ENCODE results near the gene PRIM1. TPM values are rescaled to one million over a fixed set of nuclear protein-coding genes. Genes with fewer than 3 reads are reported as not detected.
"Not testable (repeated sequence)": the region's sequence is repeated elsewhere in the genome, so short reads cannot be mapped to it uniquely, and the experiment has no call there.

PRIM1 gene
- total RNA-seq, 1 donor: 10.8 TPM

DNA sequence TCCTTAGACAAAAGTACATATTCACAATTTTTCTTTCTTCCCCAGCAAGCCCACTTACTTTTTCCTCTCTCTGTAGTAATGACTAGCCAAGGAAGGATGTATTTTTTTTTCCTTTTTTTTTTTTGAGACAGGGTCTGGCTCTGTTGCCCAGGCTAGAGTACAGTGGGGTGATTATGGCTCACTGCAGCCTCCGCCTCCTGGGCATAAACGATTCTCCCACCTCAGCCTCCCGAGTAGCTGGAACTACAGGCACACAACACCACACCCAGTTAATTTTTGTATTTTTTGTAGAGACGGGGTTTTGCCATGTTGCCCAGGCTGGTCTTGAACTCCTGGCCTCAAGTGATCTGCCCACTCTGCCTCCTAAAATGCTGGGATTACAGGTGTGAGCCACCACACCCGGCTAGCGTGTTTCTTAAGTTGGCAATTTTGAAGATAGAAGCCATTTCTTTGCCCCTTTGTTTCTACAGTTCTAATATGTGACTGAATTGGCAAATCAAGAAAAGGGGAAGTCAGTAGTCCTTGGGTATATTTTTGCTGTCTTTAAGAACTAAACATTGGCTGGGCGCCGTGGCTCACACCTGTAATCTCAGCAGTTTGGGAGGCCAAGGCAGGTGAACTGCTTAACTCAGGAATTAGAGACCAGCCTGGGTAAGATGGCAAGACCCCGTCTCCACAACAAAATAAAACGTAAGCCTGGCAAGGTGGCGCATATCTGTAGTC lies 23.8 kb downstream of the PRIM1 start:
- no peak overlapping the region for H3K4me3 ChIP-seq (ENCODE audit: low read depth, low read length)
- DNase-seq (ENCODE audit: low read depth): no peak
- TF ChIP-seq CTCF (IDR thresholded peaks at IDR 0.05; ENCODE audit: insufficient read depth, low read depth, low read length): no peak

- not testable (repeated sequence) for DNase-seq (ENCODE audit: low read depth)
- peak overlapping the region; percentile 100 for H3K4me3 ChIP-seq (ENCODE audit: low read depth, low read length)
These were observed 25.9 kb downstream of the PRIM1 start for GRCh38 chr12:56726196-56726675.

GRCh38 chr12:56725723-56726102 lies 26.4 kb downstream of the PRIM1 start:
- DNase-seq (ENCODE audit: low read depth): no peak
- TF ChIP-seq CTCF (IDR thresholded peaks at IDR 0.05; ENCODE audit: insufficient read depth, low read depth, low read length): no peak
- H3K4me3 ChIP-seq (ENCODE audit: low read depth, low read length): peak overlapping the region; percentile 100

DNA sequence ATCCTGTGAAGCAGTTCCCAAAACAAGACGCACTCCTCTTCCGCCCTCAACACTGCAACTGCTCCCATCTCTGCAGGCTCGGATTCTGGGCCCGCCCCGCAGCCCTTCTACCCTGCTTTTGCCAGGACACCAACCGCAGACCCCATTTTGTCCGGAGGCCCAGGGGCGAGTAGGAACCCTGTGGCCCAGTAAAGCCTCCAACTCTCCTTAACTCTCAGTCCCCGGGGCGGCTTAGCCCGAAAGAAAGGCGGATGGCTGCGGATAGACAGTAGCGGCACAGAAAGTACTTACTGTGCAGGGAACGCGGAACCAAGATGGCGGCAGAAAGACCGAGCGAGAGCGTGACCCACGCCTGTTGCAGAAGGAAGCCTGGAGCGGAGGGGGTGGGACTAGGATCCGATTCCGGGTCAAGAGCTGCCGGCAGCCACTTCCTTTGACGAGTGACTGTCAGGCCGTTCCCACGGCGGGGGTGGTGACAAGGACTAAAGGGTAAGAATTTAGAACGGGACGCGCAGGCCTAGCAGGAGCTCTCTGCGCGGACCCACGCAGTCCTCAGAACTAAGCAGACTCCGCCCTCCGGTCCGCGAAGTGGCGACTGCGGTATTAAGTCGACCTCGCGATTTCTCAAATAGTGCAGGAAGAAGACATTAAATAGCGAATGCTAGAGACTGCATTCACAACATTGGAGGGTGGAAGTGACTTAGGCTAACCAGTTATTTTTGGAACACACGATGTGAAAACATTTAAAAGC lies 27.0 kb downstream of the PRIM1 start, which contains the start of gene NACA:
Gene NACA, minus strand, starts transcription at position 328 of the 751 bp plus-strand sequence. CDS start 778 bp downstream, outside the sequence.
- TF ChIP-seq CTCF (IDR thresholded peaks at IDR 0.05; ENCODE audit: insufficient read depth, low read depth, low read length): no peak
- H3K4me3 ChIP-seq (ENCODE audit: low read depth, low read length): peak within 1 kb of the TSS; percentile 100
- DNase-seq (ENCODE audit: low read depth): peak; percentile 99

DNA sequence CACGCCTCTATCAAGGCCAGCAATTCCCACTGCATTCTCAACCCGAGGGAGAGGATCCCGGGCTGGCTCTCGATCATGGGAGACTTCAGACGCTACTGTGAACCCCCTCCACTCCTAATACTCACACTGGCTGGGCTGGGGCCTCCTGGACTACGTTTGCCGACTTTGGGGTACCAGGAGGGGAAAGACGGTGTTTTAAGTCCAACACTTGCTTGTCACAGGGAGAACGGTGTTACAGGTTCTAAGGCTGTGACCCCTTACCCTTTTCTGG lies 27.5 kb downstream of the PRIM1 start:
- no peak for DNase-seq (ENCODE audit: low read depth)
- peak overlapping the region; percentile 100 for H3K4me3 ChIP-seq (ENCODE audit: low read depth, low read length)
- TF ChIP-seq CTCF (IDR thresholded peaks at IDR 0.05; ENCODE audit: insufficient read depth, low read depth, low read length): no peak

DNA sequence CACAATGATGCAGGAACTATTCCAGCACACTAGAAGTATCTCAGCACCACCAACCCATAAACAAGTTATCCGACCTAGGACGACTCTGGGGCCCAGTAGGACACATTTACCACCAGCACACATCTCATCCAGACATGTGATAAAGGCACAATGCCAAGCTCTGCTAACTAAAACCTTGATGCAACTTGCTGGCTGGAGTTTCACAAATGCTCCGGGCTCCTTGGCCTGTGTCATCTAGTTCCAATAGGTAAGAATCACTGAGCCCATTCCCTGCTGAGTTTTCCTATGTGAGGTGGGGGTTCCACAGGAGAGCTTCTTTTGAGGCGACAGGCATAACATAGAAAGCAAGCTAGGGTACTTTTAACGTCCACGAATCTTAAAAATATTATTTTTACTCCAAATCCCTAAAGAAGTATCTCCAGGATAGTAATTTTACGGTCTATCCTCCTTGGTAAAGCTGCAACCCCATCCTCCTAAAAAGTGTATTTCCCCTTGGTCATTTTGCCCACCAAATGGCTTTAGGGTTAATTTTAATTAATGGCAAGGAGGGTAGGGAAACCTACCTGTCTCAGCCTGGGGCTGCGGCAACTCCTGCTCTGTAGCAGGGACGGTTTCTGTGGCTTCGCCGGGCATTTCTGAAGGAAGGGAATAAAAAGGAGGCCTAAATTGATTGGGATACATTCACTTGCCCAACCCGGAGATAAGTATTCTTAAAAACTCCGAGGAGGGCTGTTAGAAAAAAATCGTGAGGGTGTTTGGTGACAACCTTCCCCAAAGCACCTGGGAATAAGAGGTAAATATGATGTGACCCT lies 28.0 kb downstream of the PRIM1 start:
- TF ChIP-seq CTCF (IDR thresholded peaks at IDR 0.05; ENCODE audit: insufficient read depth, low read depth, low read length): no peak
- H3K4me3 ChIP-seq (ENCODE audit: low read depth, low read length): peak overlapping the region; percentile 100
- DNase-seq (ENCODE audit: low read depth): peak; percentile 93

GRCh38 chr12:56723352-56723751 lies 28.8 kb downstream of the PRIM1 start:
- no peak for DNase-seq (ENCODE audit: low read depth)
- no peak for TF ChIP-seq CTCF (IDR thresholded peaks at IDR 0.05; ENCODE audit: insufficient read depth, low read depth, low read length)

More at GRCh38 chr12:56723352-56723751, 28.8 kb downstream of the PRIM1 start:
- H3K4me3 ChIP-seq (ENCODE audit: low read depth, low read length): peak overlapping the region; percentile 100
